HCT116 (cell line): ENCODE data around the gene SLC9A9. TPM values are rescaled to one million over a fixed set of nuclear protein-coding genes. Genes with fewer than 3 reads are reported as not detected.
A peak's percentile ranks its signal among the peaks of the same experiment; 100 is the strongest.

Experiments
- ATAC-seq: fragments of 200-7000 bp; cut with Tn5 transposase; 2 replicates; pipeline ENCODE4 v1.9.1; 2020; ENCODE audit warnings: mild to moderate bottlenecking, moderate library complexity
- BruUV-seq: library from RNA; stranded (reverse); fragments of 400-500 nt; replicated peaks from 2 replicates; lab custom pipeline; 2021; lab: Mats Ljungman, UMichigan
- CTCF ChIA-PET: fragments of 300-600 bp; sonication (Branson Sonifier 250); formaldehyde crosslinking; loops from one replicate; lab custom pipeline; 2021; ENCODE audit warnings: antibody characterized with exemption; lab: Charles Lee
- POLR2A ChIA-PET: fragments of 300-600, 350-600 bp; sonication (Branson Sonifier 250); formaldehyde crosslinking; loops from one replicate; lab custom pipeline; 2021; ENCODE audit warnings: antibody characterized with exemption; lab: Charles Lee
- RAD21 ChIA-PET, 2 experiments: fragments of 300-600 bp; sonication (Branson Sonifier 250); formaldehyde crosslinking; loops; one replicate each; lab custom pipeline; 2023; ENCODE audit warnings: low total read pairs in 2 of 2; ENCODE audit not compliant: uncharacterized antibody in 2 of 2, unreplicated experiment in 2 of 2, low non-redundant PET in 1 of 2; lab: Charles Lee
- DNase-seq: peaks from one replicate; pipeline ENCODE4 v3.0.0-alpha.2; 2010; ENCODE audit warnings: low read depth, low spot score
- H2AFZ ChIP-seq: fragments of 200-600 bp; shearing (Covaris generic), sonication (generic); 2 replicates; pipeline ENCODE4 v1.6.1; 2017; ENCODE audit warnings: low read depth, mixed run types, mixed read lengths, antibody characterized with exemption, low read length; ENCODE audit not compliant: poor library complexity, severe bottlenecking
- H3K27ac ChIP-seq: 2 replicates; pipeline ENCODE4 v1.5.1; 2012; ENCODE audit warnings: low read depth, low read length
- H3K27me3 ChIP-seq: fragments of 200-600 bp; sonication (generic); 2 replicates; pipeline ENCODE4 v1.6.1; 2016; ENCODE audit warnings: mixed run types, low read length, mixed read lengths; ENCODE audit not compliant: insufficient read depth
- H3K36me3 ChIP-seq, 2 experiments: fragments of 200-500 bp in 1 of 2; fragments of 200-600 bp in 1 of 2; sonication (Bioruptor generic) in 1 of 2; sonication (generic) in 1 of 2; 2 replicates each; pipeline versions ENCODE4 v1.5.1 to v1.6.1; 2014 to 2016; ENCODE audit warnings: low read length in 2 of 2, inconsistent platforms in 1 of 2, mixed read lengths in 1 of 2, mixed run types in 1 of 2; ENCODE audit not compliant: insufficient read depth in 2 of 2, control insufficient read depth in 1 of 2
- H3K4me1 ChIP-seq, 2 experiments: fragments of 200-600 bp in 1 of 2; sonication (generic) in 1 of 2; 2 replicates each; pipeline versions ENCODE4 v1.5.1 to v1.6.1; 2012 to 2017; ENCODE audit warnings: low read length in 2 of 2, inconsistent platforms in 1 of 2, mild to moderate bottlenecking in 1 of 2, mixed read lengths in 1 of 2, mixed run types in 1 of 2, moderate library complexity in 1 of 2; ENCODE audit not compliant: insufficient read depth in 2 of 2, control insufficient read depth in 1 of 2
- H3K4me2 ChIP-seq: fragments of 200-600 bp; sonication (generic); 2 replicates; pipeline ENCODE4 v1.6.1; 2017; ENCODE audit warnings: mixed run types, low read length, mixed read lengths
- H3K4me3 ChIP-seq, 2 experiments: fragments of 200-600 bp in 1 of 2; sonication (generic) in 1 of 2; replicated peaks in 1 of 2; 2 replicates each; pipeline ENCODE4 v1.5.1; 2011 to 2016; ENCODE audit warnings: low read length in 2 of 2, control low read depth in 1 of 2, low read depth in 1 of 2, mild to moderate bottlenecking in 1 of 2, mixed read lengths in 1 of 2, mixed run types in 1 of 2
- H3K79me2 ChIP-seq: fragments of 200-600 bp; sonication (generic); 2 replicates; pipeline ENCODE4 v1.6.1; 2017; ENCODE audit warnings: mild to moderate bottlenecking, mixed run types, low read length, moderate library complexity, mixed read lengths; ENCODE audit not compliant: insufficient read depth
- H3K9ac ChIP-seq: fragments of 200-600 bp; sonication (generic); 2 replicates; pipeline ENCODE4 v1.6.1; 2016; ENCODE audit warnings: low read length, mixed read lengths
- H3K9me2 ChIP-seq: fragments of 200-600 bp; sonication (generic), shearing (Covaris generic); 2 replicates; pipeline ENCODE4 v1.6.1; 2017; ENCODE audit warnings: mixed run types, mild to moderate bottlenecking, moderate library complexity; ENCODE audit not compliant: insufficient read depth
- H3K9me3 ChIP-seq, 2 experiments: fragments of 200-500 bp in 1 of 2; fragments of 200-600 bp in 1 of 2; sonication (Bioruptor generic) in 1 of 2; sonication (generic) in 1 of 2; 2 replicates each; pipeline ENCODE4 v1.6.1; 2014 to 2017; ENCODE audit warnings: low read length in 2 of 2, mixed read lengths in 2 of 2, inconsistent platforms in 1 of 2, low read depth in 1 of 2, mild to moderate bottlenecking in 1 of 2, mixed run types in 1 of 2, moderate library complexity in 1 of 2; ENCODE audit not compliant: control insufficient read depth in 1 of 2, insufficient read depth in 1 of 2
- H4K20me1 ChIP-seq: fragments of 200-600 bp; sonication (generic), shearing (Covaris generic); 2 replicates; pipeline ENCODE4 v1.6.1; 2017; ENCODE audit warnings: mixed run types, mild to moderate bottlenecking, moderate library complexity; ENCODE audit not compliant: insufficient read depth
- EZH2phosphoT487 ChIP-seq: fragments of 200-600 bp; IDR thresholded peaks from 2 replicates; pipeline ENCODE4 v1.6.1; 2018; ENCODE audit warnings: antibody characterized with exemption, borderline replicate concordance
- RAD21 ChIP-seq: IDR thresholded peaks from 2 replicates; pipeline ENCODE4 v1.6.1; 2012; ENCODE audit warnings: low read depth, mild to moderate bottlenecking
- intact Hi-C: fragments of 100-400 bp; cut with micrococcal nuclease; formaldehyde crosslinking; loops from 2 replicates; pipeline ENCODE4 v1.10.0; 2022
- total RNA-seq: library from RNA; stranded (reverse); gene quantifications from one replicate; pipeline ENCODE4 v1.2.1, GENCODE V29; 2021; ENCODE audit not compliant: unreplicated experiment
- TF ChIP-seq, protein P1 (sequence below), 3 experiments: fragments of 200-600 bp in 1 of 3; sonication (generic) in 1 of 3; IDR thresholded peaks in 2 of 3; conservative IDR thresholded peaks in 1 of 3; 2 replicates each; pipeline ENCODE4 v1.5.1; 2012 to 2017; ENCODE audit warnings: low read depth in 2 of 3, low read length in 2 of 3, antibody characterized with exemption in 1 of 3, borderline replicate concordance in 1 of 3, control low read depth in 1 of 3, mild to moderate bottlenecking in 1 of 3, mixed read lengths in 1 of 3, mixed run types in 1 of 3, moderate library complexity in 1 of 3; ENCODE audit not compliant: insufficient read depth in 1 of 3

SLC9A9 gene
- total RNA-seq, 1 experiment from 2014 or later: 0.20 TPM

DNA sequence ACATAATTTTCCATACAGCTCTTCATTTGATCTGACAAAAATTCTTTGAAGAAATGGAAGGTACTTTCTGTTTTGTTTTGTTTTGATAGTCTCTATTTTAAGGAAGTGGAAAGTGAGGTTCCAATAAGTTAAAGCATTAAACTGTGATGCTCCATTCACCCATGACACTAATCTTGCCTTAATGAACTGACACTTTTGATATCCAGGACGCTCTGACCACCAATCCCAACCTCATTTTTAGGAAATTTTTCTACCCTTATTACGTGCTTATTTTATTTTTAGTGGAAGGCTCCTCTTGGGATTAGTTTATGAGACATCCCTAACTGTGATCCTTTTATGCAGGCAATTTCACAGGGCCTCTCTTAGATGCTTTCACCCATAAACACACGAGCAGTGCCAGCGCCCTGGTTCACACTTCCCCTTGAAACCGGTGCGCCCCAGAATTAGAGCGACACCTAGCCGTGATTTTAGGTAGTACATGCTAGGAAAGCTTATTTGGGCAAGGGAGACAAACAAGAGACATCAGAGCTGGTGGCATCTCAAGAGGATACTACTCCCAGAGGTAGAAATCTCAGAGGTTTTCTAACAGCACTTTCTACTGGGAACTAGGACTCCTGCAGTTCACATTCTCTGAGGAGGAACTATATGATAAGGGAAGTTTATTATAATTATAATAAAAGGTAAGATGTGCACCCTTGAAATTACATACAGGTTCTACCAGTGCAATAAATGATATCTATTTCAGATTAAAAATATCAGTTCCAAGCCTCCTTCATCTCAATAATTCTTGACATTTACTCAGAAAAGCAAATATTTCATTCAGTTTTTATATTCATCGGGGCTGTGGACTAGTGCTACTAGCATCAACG, 173.9 kb downstream of the SLC9A9 start:
- peak; percentile 65 for DNase-seq
- TF ChIP-seq EZH2phosphoT487 (no peak), RAD21 (peak; percentile 83)
- TF ChIP-seq, protein P1, sequence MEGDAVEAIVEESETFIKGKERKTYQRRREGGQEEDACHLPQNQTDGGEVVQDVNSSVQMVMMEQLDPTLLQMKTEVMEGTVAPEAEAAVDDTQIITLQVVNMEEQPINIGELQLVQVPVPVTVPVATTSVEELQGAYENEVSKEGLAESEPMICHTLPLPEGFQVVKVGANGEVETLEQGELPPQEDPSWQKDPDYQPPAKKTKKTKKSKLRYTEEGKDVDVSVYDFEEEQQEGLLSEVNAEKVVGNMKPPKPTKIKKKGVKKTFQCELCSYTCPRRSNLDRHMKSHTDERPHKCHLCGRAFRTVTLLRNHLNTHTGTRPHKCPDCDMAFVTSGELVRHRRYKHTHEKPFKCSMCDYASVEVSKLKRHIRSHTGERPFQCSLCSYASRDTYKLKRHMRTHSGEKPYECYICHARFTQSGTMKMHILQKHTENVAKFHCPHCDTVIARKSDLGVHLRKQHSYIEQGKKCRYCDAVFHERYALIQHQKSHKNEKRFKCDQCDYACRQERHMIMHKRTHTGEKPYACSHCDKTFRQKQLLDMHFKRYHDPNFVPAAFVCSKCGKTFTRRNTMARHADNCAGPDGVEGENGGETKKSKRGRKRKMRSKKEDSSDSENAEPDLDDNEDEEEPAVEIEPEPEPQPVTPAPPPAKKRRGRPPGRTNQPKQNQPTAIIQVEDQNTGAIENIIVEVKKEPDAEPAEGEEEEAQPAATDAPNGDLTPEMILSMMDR (IDR thresholded peaks at IDR 0.05 in 2 of 3, conservative IDR thresholded peaks at IDR 0.05 in 1 of 3; ENCODE audit: borderline replicate concordance in 1 of 3, insufficient read depth in 1 of 3, low read depth in 2 of 3, low read length in 2 of 3): peak; percentile 64 to 96 (median 87)
- TF ChIP-seq, all 23 proteins: peak for 2
- Histone ChIP-seq H3K9ac (no peak overlapping the region), H3K27me3 (peaks cover 4% of the 10 kb centered on the region; the same call in 1 of the 2 replicates), H3K9me3 (no peaks in the 10 kb centered on the region), H3K36me3 (no peaks in the 10 kb centered on the region), H3K79me2 (no peaks in the 10 kb centered on the region), H3K4me3 (no peak overlapping the region; a peak in 1 of 4 replicates), H3K9me2 (no peaks in the 10 kb centered on the region), H2AFZ (peak overlapping the region; percentile 75), H3K27ac (no peak overlapping the region), H4K20me1 (no peaks in the 10 kb centered on the region), H3K4me2 (peak overlapping the region; percentile 38), H3K4me1 (peaks cover 0 to 2% of the 10 kb centered on the region in 2 experiments; a peak in 1 of 4 replicates)
- RAD21 ChIA-PET: no interaction called here
- BruUV-seq: no TSS peak
- POLR2A ChIA-PET: no interaction called here
- CTCF ChIA-PET: interaction anchor here (0.6 to 2.8 kb wide), 18 partner anchors 8 to 634 kb away, joined by 3 to 19 read pairs (median 4); no protein-coding TSS in a partner anchor
- ATAC-seq: peak; percentile 96
- intact Hi-C loops: no loop called here
